ENCODE results near the gene EMID1.
A peak's percentile ranks its signal among the peaks of the same experiment; 100 is the strongest.

Gene EMID1

DNA sequence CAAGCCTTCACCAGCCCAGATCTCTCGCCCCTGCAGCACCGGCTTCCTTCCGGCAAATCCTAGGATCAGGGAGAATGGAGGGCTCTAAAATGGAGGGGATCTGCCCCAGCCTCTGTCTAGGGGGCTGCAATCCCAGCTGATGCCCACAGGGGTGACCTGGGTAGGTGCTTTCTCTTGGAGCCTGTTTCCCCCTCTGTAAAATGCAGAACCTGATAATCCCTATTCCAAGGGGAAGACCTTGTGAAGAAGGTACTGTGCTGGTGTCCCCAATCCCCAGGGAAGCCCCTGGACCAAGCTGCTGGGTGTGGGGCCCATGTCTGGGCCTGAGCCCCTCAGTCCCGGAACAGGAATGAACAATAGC is 2.8 kb downstream of the EMID1 start:
- ATAC-seq (ENCODE audit: low read depth) = no peak
- Histone ChIP-seq H3K27ac (ENCODE audit: poor library complexity, severe bottlenecking) (no peak overlapping the region), H3K4me3 (ENCODE audit: severe bottlenecking) (no peak overlapping the region), H3K27me3 (ENCODE audit: insufficient read depth, poor library complexity, severe bottlenecking) (peaks cover 10% of the 10 kb centered on the region), H3K9me3 (ENCODE audit: severe bottlenecking) (no peaks in the 10 kb centered on the region), H3K4me1 (ENCODE audit: insufficient read depth, poor library complexity, severe bottlenecking) (no peaks in the 10 kb centered on the region), H3K36me3 (ENCODE audit: low read depth) (no peaks in the 10 kb centered on the region)
- TF ChIP-seq, protein P1, sequence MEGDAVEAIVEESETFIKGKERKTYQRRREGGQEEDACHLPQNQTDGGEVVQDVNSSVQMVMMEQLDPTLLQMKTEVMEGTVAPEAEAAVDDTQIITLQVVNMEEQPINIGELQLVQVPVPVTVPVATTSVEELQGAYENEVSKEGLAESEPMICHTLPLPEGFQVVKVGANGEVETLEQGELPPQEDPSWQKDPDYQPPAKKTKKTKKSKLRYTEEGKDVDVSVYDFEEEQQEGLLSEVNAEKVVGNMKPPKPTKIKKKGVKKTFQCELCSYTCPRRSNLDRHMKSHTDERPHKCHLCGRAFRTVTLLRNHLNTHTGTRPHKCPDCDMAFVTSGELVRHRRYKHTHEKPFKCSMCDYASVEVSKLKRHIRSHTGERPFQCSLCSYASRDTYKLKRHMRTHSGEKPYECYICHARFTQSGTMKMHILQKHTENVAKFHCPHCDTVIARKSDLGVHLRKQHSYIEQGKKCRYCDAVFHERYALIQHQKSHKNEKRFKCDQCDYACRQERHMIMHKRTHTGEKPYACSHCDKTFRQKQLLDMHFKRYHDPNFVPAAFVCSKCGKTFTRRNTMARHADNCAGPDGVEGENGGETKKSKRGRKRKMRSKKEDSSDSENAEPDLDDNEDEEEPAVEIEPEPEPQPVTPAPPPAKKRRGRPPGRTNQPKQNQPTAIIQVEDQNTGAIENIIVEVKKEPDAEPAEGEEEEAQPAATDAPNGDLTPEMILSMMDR (IDR thresholded peaks at IDR 0.05; ENCODE audit: poor library complexity, severe bottlenecking) = no peak
- no peak for DNase-seq (ENCODE audit: low spot score)

DNA sequence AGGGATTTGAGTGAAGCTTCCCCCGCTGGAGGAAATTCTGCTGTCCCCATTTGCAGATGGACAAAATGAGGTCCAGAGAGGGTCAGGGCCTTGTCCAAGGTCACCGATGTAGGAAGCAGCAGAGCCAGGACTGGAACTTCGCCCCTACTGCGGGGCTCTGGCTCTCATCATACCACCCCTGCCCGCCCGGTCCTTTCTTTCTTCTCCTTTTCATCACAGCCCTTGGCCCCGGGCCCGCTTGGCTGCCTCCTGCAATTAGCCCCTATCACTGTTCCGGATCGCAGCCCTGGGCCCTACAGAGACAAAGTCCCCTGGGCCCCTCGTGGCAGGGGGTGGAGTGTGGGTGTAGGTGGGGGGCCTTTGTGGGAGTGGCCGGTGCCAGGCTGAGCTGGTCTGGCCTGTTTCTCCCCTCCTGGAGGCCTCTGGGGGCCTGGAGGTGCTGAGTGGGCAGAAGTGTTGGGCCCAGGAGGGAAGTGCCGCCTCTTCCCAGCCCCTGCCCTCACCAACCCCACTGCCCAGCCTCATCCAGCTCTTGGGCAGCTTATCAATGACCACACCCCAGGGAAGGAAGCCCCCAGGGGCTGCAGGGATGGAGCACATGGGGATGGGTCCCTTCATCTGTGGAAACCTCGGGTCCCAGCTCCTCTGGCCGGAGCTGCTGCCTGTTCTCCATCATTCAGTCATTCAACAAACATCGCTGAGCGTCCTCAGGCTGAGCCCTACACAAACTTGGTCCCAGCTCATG is 3.4 kb downstream of the EMID1 start:
- ATAC-seq (ENCODE audit: low read depth) (no peak), DNase-seq (ENCODE audit: low spot score) (peak; percentile 61)
- no peak overlapping the region for H3K27ac ChIP-seq (ENCODE audit: poor library complexity, severe bottlenecking)
- no peaks in the 10 kb centered on the region for H3K36me3 ChIP-seq (ENCODE audit: low read depth)
- no peaks in the 10 kb centered on the region for H3K9me3 ChIP-seq (ENCODE audit: severe bottlenecking)
- H3K4me3 ChIP-seq (ENCODE audit: severe bottlenecking) = no peak overlapping the region
- peaks cover 10% of the 10 kb centered on the region for H3K27me3 ChIP-seq (ENCODE audit: insufficient read depth, poor library complexity, severe bottlenecking)
- TF ChIP-seq, protein P1 (IDR thresholded peaks at IDR 0.05; ENCODE audit: poor library complexity, severe bottlenecking) = no peak
- H3K4me1 ChIP-seq (ENCODE audit: insufficient read depth, poor library complexity, severe bottlenecking) = no peaks in the 10 kb centered on the region

DNA sequence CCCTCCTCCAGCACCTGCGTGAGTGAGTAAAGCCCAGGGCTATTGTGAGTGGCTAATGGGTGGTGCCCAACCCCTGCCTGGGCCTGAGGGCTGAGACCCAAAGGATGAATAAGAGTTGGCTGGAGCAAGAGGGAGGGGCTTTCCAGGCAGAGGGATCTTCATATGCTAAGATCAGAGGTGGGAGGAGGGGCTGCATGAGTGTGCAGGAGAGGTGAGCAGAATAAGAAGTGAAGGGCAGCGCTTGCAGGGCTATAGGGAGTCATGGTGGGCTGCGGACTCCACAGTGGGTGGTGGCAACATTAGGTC is 3.9 kb downstream of the EMID1 start:
- Histone ChIP-seq H3K36me3 (ENCODE audit: low read depth) (no peaks in the 10 kb centered on the region), H3K4me1 (ENCODE audit: insufficient read depth, poor library complexity, severe bottlenecking) (no peaks in the 10 kb centered on the region), H3K27ac (ENCODE audit: poor library complexity, severe bottlenecking) (no peak overlapping the region), H3K27me3 (ENCODE audit: insufficient read depth, poor library complexity, severe bottlenecking) (peaks cover 10% of the 10 kb centered on the region), H3K4me3 (ENCODE audit: severe bottlenecking) (no peak overlapping the region), H3K9me3 (ENCODE audit: severe bottlenecking) (no peaks in the 10 kb centered on the region)
- TF ChIP-seq, protein P1 (IDR thresholded peaks at IDR 0.05; ENCODE audit: poor library complexity, severe bottlenecking) = no peak
- ATAC-seq (ENCODE audit: low read depth) (peak; percentile 33; the same call in 1 of the 3 replicates), DNase-seq (ENCODE audit: low spot score) (no peak)

DNA sequence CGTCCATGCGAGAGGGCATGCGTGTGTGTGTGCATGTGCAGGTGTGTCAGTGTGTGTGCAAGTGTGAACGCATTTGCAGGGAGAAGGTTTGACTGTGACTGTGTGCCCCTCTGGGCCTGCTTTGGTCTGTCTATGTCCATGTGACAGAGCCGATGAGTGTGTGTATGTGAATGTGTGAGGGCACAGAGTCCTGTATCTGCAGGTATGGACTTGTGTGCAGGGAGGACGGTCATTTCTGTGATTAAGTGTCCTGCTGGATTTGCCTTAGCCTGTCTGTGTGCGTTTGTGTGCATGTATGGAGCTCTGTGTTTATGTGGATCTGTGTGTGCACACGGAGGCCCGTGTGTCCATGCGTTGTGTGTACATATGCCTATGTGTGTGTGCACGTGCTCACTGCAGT is 5.4 kb downstream of the EMID1 start:
- no peaks in the 10 kb centered on the region for H3K4me1 ChIP-seq (ENCODE audit: insufficient read depth, poor library complexity, severe bottlenecking)

DNA sequence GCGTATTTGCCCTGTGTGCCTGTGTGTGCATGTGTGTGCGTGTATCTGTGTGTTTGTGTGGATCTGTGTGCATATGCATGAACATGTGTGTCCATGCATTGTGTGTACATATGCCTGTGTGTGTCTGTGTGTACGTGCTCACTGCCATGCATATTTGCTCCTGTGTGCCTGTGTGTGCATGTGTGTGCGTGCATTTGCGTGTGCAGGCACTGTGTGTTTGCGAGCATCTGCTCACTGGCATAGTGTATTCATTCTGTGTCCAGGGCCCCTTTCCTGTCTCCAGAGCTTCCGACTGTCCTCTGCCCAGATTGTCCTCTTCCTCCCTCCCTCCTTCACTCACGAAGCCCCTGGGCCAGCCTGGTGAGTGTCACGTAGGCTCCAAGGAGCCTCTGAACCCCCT is 5.8 kb downstream of the EMID1 start:
- H3K4me1 ChIP-seq (ENCODE audit: insufficient read depth, poor library complexity, severe bottlenecking) = no peaks in the 10 kb centered on the region
- no peaks in the 10 kb centered on the region for H3K9me3 ChIP-seq (ENCODE audit: severe bottlenecking)
- ATAC-seq (ENCODE audit: low read depth) (no peak), DNase-seq (ENCODE audit: low spot score) (no peak)
- no peak overlapping the region for H3K4me3 ChIP-seq (ENCODE audit: severe bottlenecking)
- no peaks in the 10 kb centered on the region for H3K36me3 ChIP-seq (ENCODE audit: low read depth)
- TF ChIP-seq, protein P1 (IDR thresholded peaks at IDR 0.05; ENCODE audit: poor library complexity, severe bottlenecking) = no peak
- no peak overlapping the region for H3K27ac ChIP-seq (ENCODE audit: poor library complexity, severe bottlenecking)
- H3K27me3 ChIP-seq (ENCODE audit: insufficient read depth, poor library complexity, severe bottlenecking) = peaks cover 5% of the 10 kb centered on the region

More for the DNA sequence above, 5.4 kb downstream of the EMID1 start:
- no peaks in the 10 kb centered on the region for H3K36me3 ChIP-seq (ENCODE audit: low read depth)
- H3K27me3 ChIP-seq (ENCODE audit: insufficient read depth, poor library complexity, severe bottlenecking) = peaks cover 9% of the 10 kb centered on the region
- ATAC-seq (ENCODE audit: low read depth) = no peak
- H3K9me3 ChIP-seq (ENCODE audit: severe bottlenecking) = no peaks in the 10 kb centered on the region
- no peak overlapping the region for H3K4me3 ChIP-seq (ENCODE audit: severe bottlenecking)
- TF ChIP-seq, protein P1 (IDR thresholded peaks at IDR 0.05; ENCODE audit: poor library complexity, severe bottlenecking) = no peak
- no peak for DNase-seq (ENCODE audit: low spot score)
- no peak overlapping the region for H3K27ac ChIP-seq (ENCODE audit: poor library complexity, severe bottlenecking)

Measured in RWPE2 (cell line).